Measurements from ENCODE around the gene WDR35.
A peak's percentile ranks its signal among the peaks of the same experiment; 100 is the strongest.

WDR35 gene

GRCh38 chr2:20008703-20009102 is 18.8 kb upstream of the WDR35 start:
- DNase-seq = no peak

- no peak for DNase-seq
Measured at GRCh38 chr2:20005891-20006470, 16.1 kb upstream of the WDR35 start.

DNA sequence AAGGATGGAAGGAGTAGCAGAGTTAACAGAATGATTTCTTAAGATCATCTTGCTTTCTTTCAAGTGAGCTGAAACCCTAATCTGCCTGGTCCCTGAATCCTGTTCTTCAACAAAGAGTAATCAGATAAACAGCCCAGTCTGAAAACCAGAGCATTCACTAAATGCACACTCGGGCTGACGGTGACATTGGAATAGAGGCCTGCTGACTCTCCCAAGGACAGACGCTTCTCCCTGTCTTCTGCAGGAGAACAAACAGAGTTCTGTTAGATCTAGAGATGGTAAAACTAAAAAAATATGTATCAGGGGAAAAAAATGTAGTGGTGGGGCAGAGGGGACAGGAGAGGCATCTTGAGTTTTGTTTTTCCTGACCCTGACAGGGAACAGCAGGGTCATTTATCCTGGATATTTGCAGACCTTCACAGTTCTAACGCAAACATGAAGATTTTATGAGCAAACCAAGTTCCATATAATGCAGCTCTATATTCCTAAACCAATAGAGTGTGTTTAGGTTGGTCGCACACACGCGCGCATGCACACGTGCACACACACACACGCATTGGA is 15.2 kb upstream of the WDR35 start:
- DNase-seq = no peak

GRCh38 chr2:20001361-20001863 is 11.5 kb upstream of the WDR35 start:
- DNase-seq = no peak

- DNase-seq = no peak
Measured at GRCh38 chr2:19993731-19994130, 3.8 kb upstream of the WDR35 start.

DNA sequence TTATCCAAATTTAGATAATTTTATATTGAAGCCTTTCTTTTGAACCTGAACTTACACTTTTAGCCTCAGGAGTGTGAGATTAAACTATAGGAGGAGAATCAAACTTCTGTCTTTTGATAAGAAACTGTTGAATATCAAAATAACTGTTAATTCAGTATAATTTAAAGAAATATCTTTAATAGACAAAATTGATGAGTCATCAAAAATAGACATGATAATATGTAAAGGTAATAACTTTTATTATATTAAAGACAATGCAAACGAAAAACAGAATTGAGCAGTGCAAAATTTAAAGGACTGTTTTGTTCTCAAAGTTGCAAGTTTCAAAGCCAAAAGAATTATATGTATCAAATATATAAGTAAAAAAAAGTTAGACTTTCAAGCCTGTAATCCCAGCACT is 2.0 kb upstream of the WDR35 start:
- DNase-seq = no peak

GRCh38 chr2:19990416-19990728 is 467 bp upstream of the WDR35 start:
- DNase-seq = peak; percentile 67

GRCh38 chr2:19989342-19989666 is 601 bp downstream of the WDR35 start:
- no peak for DNase-seq

DNA sequence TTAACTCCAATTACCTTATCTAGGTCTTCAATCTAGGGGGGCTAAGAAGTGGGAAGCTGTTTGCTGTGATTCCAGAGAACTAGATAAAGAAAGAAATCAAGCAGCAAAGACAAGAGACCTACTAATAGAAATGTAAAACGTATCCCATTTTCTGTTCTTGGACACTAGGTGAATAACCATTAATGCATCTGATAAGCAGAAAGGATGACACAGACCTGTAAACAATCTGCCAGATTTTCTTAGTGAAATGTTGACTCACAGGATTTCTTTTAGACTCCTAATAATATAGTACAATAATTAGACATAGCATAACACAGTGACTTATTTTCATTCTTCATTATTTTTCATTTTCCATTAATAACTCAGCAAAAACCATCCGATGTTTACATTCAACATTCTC is 1.3 kb downstream of the WDR35 start:
- DNase-seq = no peak

GRCh38 chr2:19987936-19988335 is 2.0 kb downstream of the WDR35 start:
- no peak for DNase-seq

DNA sequence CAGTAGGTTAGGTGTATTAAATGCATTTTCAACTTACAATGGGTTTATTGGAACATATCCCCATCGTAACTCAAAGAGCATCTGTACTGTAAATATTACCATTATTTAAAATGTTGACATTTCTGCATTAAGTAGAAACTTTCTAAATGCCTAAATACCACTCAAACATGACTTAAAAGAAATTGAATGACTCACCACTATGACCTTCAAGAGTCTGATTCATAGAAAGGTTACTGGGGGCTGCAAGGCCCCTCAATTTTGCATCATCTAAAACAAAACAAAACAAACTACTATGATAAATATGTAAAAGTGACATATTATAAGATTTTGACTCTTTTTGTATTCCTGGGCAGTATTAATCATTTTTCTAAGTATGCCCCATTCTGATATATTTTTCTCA is 7.6 kb downstream of the WDR35 start:
- no peak for DNase-seq

GRCh38 chr2:19979932-19980331 is 10.0 kb downstream of the WDR35 start:
- no peak for DNase-seq

DNA sequence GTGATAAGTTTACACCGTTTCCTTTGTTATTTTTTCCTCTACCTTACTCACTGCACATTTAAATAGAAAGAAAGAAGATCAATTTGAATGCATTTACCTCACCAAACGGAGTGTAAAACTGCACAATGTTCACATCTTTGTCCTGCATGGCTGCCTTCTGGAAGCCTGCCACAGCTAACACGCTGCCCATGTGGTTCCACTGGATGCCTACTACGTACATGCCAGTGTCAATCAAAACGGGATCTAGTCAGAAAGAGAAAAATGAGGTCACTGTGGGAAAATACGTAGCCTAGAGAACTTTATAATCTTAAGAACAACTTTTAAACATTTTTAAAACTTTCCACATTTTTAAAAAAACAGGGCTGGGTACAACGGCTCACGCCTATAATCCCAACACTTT is 16.4 kb downstream of the WDR35 start:
- no peak for DNase-seq

GRCh38 chr2:19971691-19972090 is 18.2 kb downstream of the WDR35 start:
- DNase-seq = no peak

DNA sequence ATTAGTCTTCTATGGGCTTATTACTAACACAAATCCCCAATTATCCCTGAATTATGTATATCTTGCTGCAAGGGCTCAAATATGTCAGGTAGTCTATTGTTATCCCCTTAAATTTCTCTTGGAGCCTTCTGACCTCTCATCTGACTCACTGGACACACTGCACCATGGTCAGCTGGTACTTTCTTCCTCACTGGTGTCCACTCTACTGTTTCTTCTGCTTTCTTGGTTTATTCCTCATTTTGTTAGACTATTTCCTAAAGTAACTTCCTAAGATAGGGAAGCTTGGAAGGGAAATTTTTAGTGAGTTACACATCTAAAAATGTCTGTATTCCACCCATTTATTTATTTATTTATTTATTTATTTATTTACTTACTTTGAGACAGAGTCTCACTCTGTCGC is 26.5 kb downstream of the WDR35 start:
- DNase-seq = no peak

GRCh38 chr2:19955544-19956422 is 34.1 kb downstream of the WDR35 start:
- DNase-seq = peak; percentile 29

GRCh38 chr2:19949071-19949470 is 40.8 kb downstream of the WDR35 start:
- no peak for DNase-seq

- DNase-seq = no peak
Measured at GRCh38 chr2:19947184-19947940, 42.5 kb downstream of the WDR35 start.

- no peak for DNase-seq
Measured at GRCh38 chr2:19944205-19944845, 45.6 kb downstream of the WDR35 start.

- no peak for DNase-seq
Measured at GRCh38 chr2:19943189-19943588, 46.7 kb downstream of the WDR35 start.

GRCh38 chr2:19942199-19942598 is 47.7 kb downstream of the WDR35 start:
- DNase-seq = no peak

DNA sequence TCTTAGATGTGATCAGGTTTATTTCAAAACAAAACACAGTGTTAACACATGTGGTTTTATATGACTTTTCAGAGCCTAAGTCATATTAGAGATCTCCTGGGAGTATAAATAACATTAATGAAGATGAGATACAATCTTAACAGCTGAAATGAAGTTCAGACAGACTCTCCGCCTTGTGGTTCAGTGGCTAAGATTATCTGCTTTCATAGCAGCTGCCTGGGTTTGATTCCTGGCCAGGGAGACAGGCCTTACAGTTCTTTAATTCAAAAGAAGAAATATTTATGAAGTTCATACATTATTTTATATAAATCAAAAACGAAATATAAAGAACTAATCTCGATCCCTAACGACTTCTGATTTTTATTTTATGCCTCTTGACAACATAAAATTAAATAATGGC is 52.9 kb downstream of the WDR35 start:
- no peak for DNase-seq

DNA sequence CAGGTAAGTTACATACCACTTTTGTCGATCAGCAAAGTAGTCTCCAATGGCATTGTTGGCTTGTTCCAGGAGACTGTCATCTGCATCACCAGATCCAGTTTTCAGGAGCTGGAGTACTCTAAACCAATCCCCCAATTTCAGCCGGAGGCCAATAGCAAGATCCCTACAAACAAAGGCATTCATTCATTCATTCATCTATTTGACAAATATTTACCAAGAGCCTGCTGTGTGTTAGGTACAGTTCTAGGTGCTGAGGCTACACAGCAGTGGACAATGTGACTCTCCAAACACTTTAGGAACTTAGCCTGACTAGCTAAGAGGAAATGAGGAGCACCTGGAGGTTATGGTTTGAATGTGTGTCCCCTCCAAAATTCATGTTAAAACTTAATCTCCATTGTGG is 53.7 kb downstream of the WDR35 start:
- no peak for DNase-seq

Measured in NCI-H748 treated with DMSO at 0.1 percent for 48 hours (cell line).